Ovary (tissue), 3 donors: ENCODE data around the gene SIRT2.
"Not testable (repeated sequence)": the region's sequence is repeated elsewhere in the genome, so short reads cannot be mapped to it uniquely, and the experiment has no call there.

Source experiments
- CTCF ChIP-seq, 3 donors: fragments of 450-650 bp in 2 of 3; fragments of 200-600 bp in 1 of 3; IDR thresholded peaks; one replicate each; pipeline versions ENCODE4 v1.5.1 to v1.8.0; 2016 to 2022; ENCODE audit warnings: antibody characterized with exemption in 3 of 3, mild to moderate bottlenecking in 1 of 3
- EP300 ChIP-seq: sonication (generic); formaldehyde crosslinking; IDR thresholded peaks from one replicate; pipeline ENCODE4 v1.6.1; 2017; ENCODE audit warnings: antibody characterized with exemption
- donor health status: DM: no; HTN: no; CAD: no.

DNA sequence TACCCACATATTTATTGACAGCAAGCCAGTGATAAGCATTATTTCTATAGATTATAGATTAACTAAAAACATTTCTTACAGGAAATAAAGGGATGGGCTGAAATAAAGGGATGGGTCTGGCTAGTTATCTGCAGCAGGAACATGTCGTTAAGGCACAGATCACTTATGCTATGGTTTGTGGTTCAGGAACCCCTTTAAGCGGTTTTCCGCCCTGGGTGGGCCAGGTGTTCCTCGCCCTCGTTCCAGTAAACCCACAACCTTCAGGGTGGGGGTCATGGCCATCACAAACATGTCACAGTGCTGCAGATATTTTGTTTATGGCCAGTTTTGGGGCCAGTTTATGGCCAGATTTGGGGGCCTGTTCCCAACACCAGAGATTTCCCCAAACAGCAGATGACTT, 42.0 kb upstream of the SIRT2 start:
- not testable (repeated sequence) for TF ChIP-seq CTCF (IDR thresholded peaks at IDR 0.05); EP300
